MM.1S (cell line): Measurements from ENCODE around the gene SLC25A29.

Experiments used
- EZH2 ChIP-seq: fragments of 300-600 bp; sonication (generic); optimal IDR thresholded peaks from 2 replicates; pipeline ENCODE3; 2017; ENCODE audit warnings: low read depth, mild to moderate bottlenecking, antibody characterized with exemption, low read length, mixed read lengths
- EZH2phosphoT487 ChIP-seq: fragments of 300-600 bp; sonication (generic); IDR thresholded peaks from 2 replicates; pipeline ENCODE4 v1.6.1; 2018; ENCODE audit warnings: antibody characterized with exemption, low read length
- TF ChIP-seq, protein P1 (sequence below): fragments of 300-600 bp; sonication (generic); IDR thresholded peaks from 2 replicates; pipeline ENCODE4 v1.5.1; 2016; ENCODE audit warnings: antibody characterized with exemption, low read length, mixed read lengths

DNA sequence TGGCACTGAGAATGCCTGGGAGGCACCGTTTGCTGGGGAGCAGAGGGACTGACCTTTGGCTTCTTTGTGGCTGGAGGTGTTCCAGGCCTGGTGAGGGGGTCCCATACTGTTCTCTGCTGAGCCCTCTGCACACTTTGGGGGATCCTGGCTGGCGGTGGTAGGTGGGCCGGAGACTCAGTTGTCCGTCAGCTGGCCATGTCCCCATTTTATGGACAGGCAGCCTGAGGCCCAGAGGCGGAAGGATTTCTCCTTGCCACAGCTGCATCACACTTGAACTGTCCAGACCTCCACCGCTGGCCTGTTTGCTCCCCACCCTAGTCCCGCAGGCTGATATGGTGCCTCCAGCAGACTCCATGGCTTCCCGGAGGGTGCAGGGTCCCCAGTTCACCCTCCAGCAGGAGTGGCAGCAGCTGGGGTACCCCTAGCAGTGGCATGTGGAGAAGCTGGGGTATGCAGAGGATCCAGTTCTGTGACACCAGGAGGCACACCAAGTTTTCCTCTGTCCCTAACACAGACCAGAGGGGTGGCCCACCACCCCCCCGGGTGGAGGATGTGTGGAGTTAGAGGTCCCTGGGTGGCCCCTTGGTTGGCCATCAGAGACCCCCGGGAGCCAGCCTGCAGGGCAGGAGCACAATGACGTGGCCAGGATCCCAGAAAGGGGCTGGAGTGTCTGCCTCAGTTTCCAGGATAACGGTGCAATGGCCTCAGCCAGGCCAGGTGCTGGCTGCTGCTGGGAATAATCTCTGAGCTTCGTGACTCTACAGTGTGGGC lies 14.8 kb downstream of the SLC25A29 start:
- TF ChIP-seq, protein P1, sequence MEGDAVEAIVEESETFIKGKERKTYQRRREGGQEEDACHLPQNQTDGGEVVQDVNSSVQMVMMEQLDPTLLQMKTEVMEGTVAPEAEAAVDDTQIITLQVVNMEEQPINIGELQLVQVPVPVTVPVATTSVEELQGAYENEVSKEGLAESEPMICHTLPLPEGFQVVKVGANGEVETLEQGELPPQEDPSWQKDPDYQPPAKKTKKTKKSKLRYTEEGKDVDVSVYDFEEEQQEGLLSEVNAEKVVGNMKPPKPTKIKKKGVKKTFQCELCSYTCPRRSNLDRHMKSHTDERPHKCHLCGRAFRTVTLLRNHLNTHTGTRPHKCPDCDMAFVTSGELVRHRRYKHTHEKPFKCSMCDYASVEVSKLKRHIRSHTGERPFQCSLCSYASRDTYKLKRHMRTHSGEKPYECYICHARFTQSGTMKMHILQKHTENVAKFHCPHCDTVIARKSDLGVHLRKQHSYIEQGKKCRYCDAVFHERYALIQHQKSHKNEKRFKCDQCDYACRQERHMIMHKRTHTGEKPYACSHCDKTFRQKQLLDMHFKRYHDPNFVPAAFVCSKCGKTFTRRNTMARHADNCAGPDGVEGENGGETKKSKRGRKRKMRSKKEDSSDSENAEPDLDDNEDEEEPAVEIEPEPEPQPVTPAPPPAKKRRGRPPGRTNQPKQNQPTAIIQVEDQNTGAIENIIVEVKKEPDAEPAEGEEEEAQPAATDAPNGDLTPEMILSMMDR = no peak
- TF ChIP-seq EZH2 (no peak), EZH2phosphoT487 (no peak)
